GM12864 (cell line): ENCODE data around the gene TRPM3.

Experiments
- DNase-seq: peaks from one replicate; pipeline ENCODE4 v3.0.0-alpha.2; 2011; ENCODE audit warnings: low read depth
- H3K4me3 ChIP-seq: 2 replicates; pipeline ENCODE4 v1.5.1; 2011; ENCODE audit warnings: mild to moderate bottlenecking, low read depth, low read length, control low read depth
- CTCF ChIP-seq: IDR thresholded peaks from 2 replicates; pipeline ENCODE4 v1.5.1; 2011; ENCODE audit warnings: low read depth, mild to moderate bottlenecking, moderate library complexity, low read length, control low read depth, inconsistent platforms; ENCODE audit errors: missing control alignments

TRPM3 gene

GRCh38 chr9:70795841-70796240 is 325.6 kb downstream of the TRPM3 start:
- DNase-seq, result no peak
- TF ChIP-seq CTCF, result no peak
- no peak overlapping the region for H3K4me3 ChIP-seq

- H3K4me3 ChIP-seq, result no peak overlapping the region
- TF ChIP-seq CTCF, result no peak
- DNase-seq, result no peak
Observed at GRCh38 chr9:70792796-70793195, 328.6 kb downstream of the TRPM3 start.

GRCh38 chr9:70791936-70792335 is 329.5 kb downstream of the TRPM3 start:
- no peak for DNase-seq
- no peak for TF ChIP-seq CTCF
- no peak overlapping the region for H3K4me3 ChIP-seq

- no peak for DNase-seq
- TF ChIP-seq CTCF, result no peak
- no peak overlapping the region for H3K4me3 ChIP-seq
Observed at GRCh38 chr9:70789086-70789485, 332.3 kb downstream of the TRPM3 start.

GRCh38 chr9:70784456-70784855 is 337.0 kb downstream of the TRPM3 start:
- TF ChIP-seq CTCF, result no peak

GRCh38 chr9:70778568-70778967 is 342.9 kb downstream of the TRPM3 start:
- H3K4me3 ChIP-seq, result no peak overlapping the region
- no peak for DNase-seq
- TF ChIP-seq CTCF, result no peak

More at GRCh38 chr9:70784456-70784855, 337.0 kb downstream of the TRPM3 start:
- H3K4me3 ChIP-seq, result no peak overlapping the region
- no peak for DNase-seq

- no peak for TF ChIP-seq CTCF
- H3K4me3 ChIP-seq, result no peak overlapping the region
- DNase-seq, result no peak
Observed at GRCh38 chr9:70773579-70773978, 347.8 kb downstream of the TRPM3 start.
